A673 (cell line): ENCODE results near the gene POU3F1. TPM values are rescaled to one million over a fixed set of nuclear protein-coding genes. Genes with fewer than 3 reads are reported as not detected.
A peak's percentile ranks its signal among the peaks of the same experiment; 100 is the strongest.

Experiments
- BruUV-seq: library from RNA; stranded (reverse); fragments of 400-500 nt; replicated peaks from 2 replicates; lab custom pipeline; 2021; lab: Mats Ljungman, UMichigan
- CTCF ChIA-PET: fragments of 300-600 bp; sonication (Branson Sonifier 250); formaldehyde crosslinking; loops from one replicate; lab custom pipeline; 2022; ENCODE audit warnings: antibody characterized with exemption; lab: Charles Lee
- POLR2A ChIA-PET: fragments of 300-600 bp; sonication (Branson Sonifier 250); formaldehyde crosslinking; loops from one replicate; lab custom pipeline; 2022; ENCODE audit warnings: antibody characterized with exemption; ENCODE audit not compliant: low non-redundant PET; lab: Charles Lee
- DNase-seq: peaks from one replicate; pipeline ENCODE4 v3.0.0-alpha.2; 2015; ENCODE audit warnings: low spot score
- H3K27ac ChIP-seq: fragments of 200-600 bp; sonication (generic); 2 replicates; pipeline ENCODE4 v1.5.1; 2016; ENCODE audit warnings: mixed run types, low read depth, mild to moderate bottlenecking, mixed read lengths, antibody characterized with exemption, low read length; ENCODE audit not compliant: poor library complexity, severe bottlenecking
- H3K27me3 ChIP-seq: fragments of 200-600 bp; sonication (generic); replicated peaks from 2 replicates; pipeline ENCODE4 v1.6.1; 2017; ENCODE audit warnings: mixed run types, low read depth, mild to moderate bottlenecking, mixed read lengths, antibody characterized with exemption, low read length; ENCODE audit not compliant: insufficient read depth, poor library complexity
- H3K36me3 ChIP-seq: fragments of 200-600 bp; sonication (generic); 2 replicates; pipeline ENCODE4 v1.6.1; 2016; ENCODE audit warnings: mixed run types, mild to moderate bottlenecking, mixed read lengths, antibody characterized with exemption, low read length; ENCODE audit not compliant: insufficient read depth, poor library complexity, severe bottlenecking
- H3K4me1 ChIP-seq: fragments of 200-600 bp; sonication (generic); 2 replicates; pipeline ENCODE4 v1.6.1; 2017; ENCODE audit warnings: mixed run types, mild to moderate bottlenecking, mixed read lengths, antibody characterized with exemption, low read length; ENCODE audit not compliant: insufficient read depth, poor library complexity, severe bottlenecking
- H3K4me3 ChIP-seq: fragments of 200-600 bp; sonication (generic); 2 replicates; pipeline ENCODE4 v1.5.1; 2016; ENCODE audit warnings: low read depth, mixed run types, mild to moderate bottlenecking, mixed read lengths, low read length; ENCODE audit not compliant: poor library complexity, severe bottlenecking
- H3K9me3 ChIP-seq: fragments of 200-600 bp; sonication (generic); 2 replicates; pipeline ENCODE4 v1.6.1; 2016; ENCODE audit warnings: mixed run types, low read depth, mild to moderate bottlenecking, mixed read lengths, antibody characterized with exemption, low read length; ENCODE audit not compliant: poor library complexity, severe bottlenecking
- EZH2 ChIP-seq: fragments of 200-600 bp; sonication (generic); IDR thresholded peaks from 2 replicates; pipeline ENCODE4 v1.6.1; 2017; ENCODE audit warnings: borderline replicate concordance, low read depth, mild to moderate bottlenecking, mixed read lengths, antibody characterized with exemption, low read length; ENCODE audit not compliant: poor library complexity, severe bottlenecking
- intact Hi-C: fragments of 100-400 bp; cut with micrococcal nuclease; formaldehyde crosslinking; loops from one replicate; pipeline ENCODE4 v1.10.0; 2022; ENCODE audit not compliant: unreplicated experiment
- total RNA-seq: library from RNA; stranded (reverse); gene quantifications from 2 replicates; pipeline ENCODE4 v1.2.3, GENCODE V29; 2021
- TF ChIP-seq, protein P1 (sequence below): fragments of 300-800, 200-600 bp; sonication (generic); conservative IDR thresholded peaks from 2 replicates; pipeline ENCODE4 v1.5.1; 2017; ENCODE audit warnings: low read depth, mild to moderate bottlenecking, antibody characterized with exemption, low read length, moderate library complexity, mixed read lengths

Gene POU3F1
- total RNA-seq, 1 experiment from 2014 or later, result 92.9 TPM

- Histone ChIP-seq H3K27ac (peak overlapping the region; percentile 99), H3K4me1 (peaks cover 78% of the 10 kb centered on the region), H3K36me3 (no peaks in the 10 kb centered on the region), H3K9me3 (no peaks in the 10 kb centered on the region), H3K27me3 (no peaks in the 10 kb centered on the region), H3K4me3 (no peak overlapping the region)
- no peak for DNase-seq
- ChIA-PET CTCF (interaction anchor here (1.0 kb wide), 1 partner anchor 10 kb away, joined by 3 read pairs; no protein-coding TSS in a partner anchor), POLR2A (no interaction called here)
- intact Hi-C loops, result no loop called here
- TF ChIP-seq, protein P1, sequence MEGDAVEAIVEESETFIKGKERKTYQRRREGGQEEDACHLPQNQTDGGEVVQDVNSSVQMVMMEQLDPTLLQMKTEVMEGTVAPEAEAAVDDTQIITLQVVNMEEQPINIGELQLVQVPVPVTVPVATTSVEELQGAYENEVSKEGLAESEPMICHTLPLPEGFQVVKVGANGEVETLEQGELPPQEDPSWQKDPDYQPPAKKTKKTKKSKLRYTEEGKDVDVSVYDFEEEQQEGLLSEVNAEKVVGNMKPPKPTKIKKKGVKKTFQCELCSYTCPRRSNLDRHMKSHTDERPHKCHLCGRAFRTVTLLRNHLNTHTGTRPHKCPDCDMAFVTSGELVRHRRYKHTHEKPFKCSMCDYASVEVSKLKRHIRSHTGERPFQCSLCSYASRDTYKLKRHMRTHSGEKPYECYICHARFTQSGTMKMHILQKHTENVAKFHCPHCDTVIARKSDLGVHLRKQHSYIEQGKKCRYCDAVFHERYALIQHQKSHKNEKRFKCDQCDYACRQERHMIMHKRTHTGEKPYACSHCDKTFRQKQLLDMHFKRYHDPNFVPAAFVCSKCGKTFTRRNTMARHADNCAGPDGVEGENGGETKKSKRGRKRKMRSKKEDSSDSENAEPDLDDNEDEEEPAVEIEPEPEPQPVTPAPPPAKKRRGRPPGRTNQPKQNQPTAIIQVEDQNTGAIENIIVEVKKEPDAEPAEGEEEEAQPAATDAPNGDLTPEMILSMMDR, result no peak
- TF ChIP-seq EZH2, result no peak
- BruUV-seq, result no TSS peak
Observed at GRCh38 chr1:38061290-38061689, 14.7 kb upstream of the POU3F1 start.

- ChIA-PET CTCF (interaction anchor here (1.0 to 1.1 kb wide), 2 partner anchors 11 to 14 kb away, joined by 3 read pairs; partner anchors contain the start of gene POU3F1), POLR2A (no interaction called here)
- TF ChIP-seq, protein P1, result no peak
- no peak for TF ChIP-seq EZH2
- Histone ChIP-seq H3K27ac (peak overlapping the region; percentile 99), H3K4me3 (no peak overlapping the region), H3K9me3 (no peaks in the 10 kb centered on the region), H3K4me1 (peaks cover 70% of the 10 kb centered on the region), H3K27me3 (no peaks in the 10 kb centered on the region), H3K36me3 (no peaks in the 10 kb centered on the region)
- BruUV-seq, result no TSS peak
- intact Hi-C loops, result no loop called here
- no peak for DNase-seq
Observed at GRCh38 chr1:38060498-38060897, 13.9 kb upstream of the POU3F1 start.

DNA sequence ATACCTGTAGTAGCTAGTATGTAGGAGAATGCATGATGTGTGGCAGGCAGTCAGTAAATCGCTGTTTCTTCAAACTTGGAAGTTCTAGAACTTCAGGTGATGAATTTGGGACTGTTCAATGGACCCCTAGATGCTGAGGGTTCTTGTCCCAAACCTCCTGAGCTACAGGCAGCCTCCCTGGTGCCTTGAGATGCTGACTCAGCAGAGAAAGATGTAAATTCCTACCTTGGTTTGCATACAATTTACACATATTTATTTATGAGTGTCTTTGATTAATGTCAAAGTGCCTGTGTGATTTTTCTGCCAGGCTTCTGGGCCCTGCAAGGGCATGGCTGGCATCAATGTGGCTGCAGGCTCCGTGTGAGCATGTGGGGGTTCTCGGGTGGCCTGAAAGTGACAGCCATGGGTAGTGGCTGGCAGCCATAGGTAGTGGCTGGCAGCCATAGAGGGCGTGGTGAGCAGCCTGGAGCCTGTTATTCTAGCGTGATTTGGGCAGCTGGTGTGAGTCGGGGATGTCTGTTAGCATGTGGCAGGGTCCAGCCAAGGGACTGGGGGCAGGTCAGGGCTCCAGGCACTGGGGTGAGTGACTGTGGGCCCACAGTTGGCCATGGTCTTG lies 13.2 kb upstream of the POU3F1 start:
- no peak for TF ChIP-seq EZH2
- TF ChIP-seq, protein P1, result no peak
- H3K27me3 ChIP-seq, result no peaks in the 10 kb centered on the region
- no peaks in the 10 kb centered on the region for H3K9me3 ChIP-seq
- H3K27ac ChIP-seq, result peak overlapping the region; percentile 99
- intact Hi-C loops, result no loop called here
- DNase-seq, result no peak
- no peaks in the 10 kb centered on the region for H3K36me3 ChIP-seq
- POLR2A ChIA-PET, result no interaction called here
- no peak overlapping the region for H3K4me3 ChIP-seq
- no TSS peak for BruUV-seq
- CTCF ChIA-PET, result interaction anchor here (0.5 to 1.1 kb wide), 3 partner anchors 12 to 19 kb away, joined by 3 to 7 read pairs (median 3); partner anchors contain the start of gene POU3F1
- H3K4me1 ChIP-seq, result peaks cover 62% of the 10 kb centered on the region
